Fibroblast of the conjunctiva (primary cell): ENCODE results near the gene TFF1.

ENCODE experiments used
- DNase-seq: peaks from one replicate; pipeline ENCODE4 v3.0.0-alpha.2; 2010; ENCODE audit warnings: low read depth

TFF1 gene

GRCh38 chr21:42382915-42383314, 16.6 kb upstream of the TFF1 start:
- no peak for DNase-seq

- DNase-seq, result peak; percentile 4
Observed at GRCh38 chr21:42381347-42381984, 15.1 kb upstream of the TFF1 start.

DNA sequence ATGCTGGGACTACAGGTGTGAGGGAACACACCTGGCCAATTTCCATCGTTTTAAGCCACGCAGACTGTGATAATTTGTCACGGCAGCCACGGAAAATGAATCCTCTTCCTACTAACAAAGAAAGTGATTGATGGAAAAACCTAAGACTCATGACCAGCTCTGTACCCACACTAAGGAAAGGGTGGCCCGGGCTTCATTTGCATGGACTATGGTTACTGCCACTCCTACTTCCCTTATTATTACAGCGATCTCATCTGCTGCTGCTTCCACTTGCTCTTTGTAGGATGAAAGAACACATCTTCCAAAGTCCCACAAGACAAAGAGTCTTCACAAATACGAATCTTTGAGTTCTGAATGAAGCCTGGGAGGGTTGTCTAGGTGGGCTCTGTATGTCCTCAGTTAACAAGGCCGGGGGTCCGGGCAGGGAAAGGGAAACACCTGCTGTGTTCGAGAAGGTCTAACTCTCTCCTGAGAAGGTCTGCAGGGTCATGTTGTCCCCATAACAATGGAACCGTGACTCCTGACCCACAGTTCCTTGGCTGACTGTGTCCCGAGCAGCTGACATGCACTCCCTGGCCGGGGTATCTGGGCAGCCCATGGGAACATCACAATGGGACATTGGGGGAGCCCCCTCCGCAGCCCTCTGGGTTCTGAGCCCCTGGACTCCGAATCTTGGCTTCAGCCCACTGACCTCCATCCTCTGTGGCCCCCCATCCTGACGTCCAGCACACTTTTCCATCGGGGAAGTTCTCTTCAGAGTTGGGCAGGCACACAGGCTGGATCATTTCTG, 13.3 kb upstream of the TFF1 start:
- no peak for DNase-seq

DNA sequence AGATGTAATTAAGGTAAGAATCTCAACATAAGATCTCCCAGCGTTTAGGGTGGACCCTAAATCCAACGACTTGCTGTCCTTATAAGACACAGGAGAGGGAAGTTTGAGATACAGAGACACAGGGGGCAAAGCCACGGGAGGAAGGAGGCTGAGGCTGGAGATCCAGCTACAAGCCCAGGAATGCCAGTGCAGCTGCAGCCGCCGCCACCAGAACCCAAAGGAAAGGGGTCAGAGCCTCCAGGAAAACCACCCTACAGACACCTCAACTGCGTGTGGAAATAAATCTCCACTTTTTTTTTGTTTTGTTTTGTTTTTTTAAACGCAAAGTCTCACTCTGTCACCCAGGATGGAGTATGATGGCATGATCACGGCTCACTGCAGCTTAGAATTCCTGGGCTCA, 12.1 kb upstream of the TFF1 start:
- DNase-seq, result no peak

- DNase-seq, result no peak
Observed at GRCh38 chr21:42377951-42378340, 11.6 kb upstream of the TFF1 start.

GRCh38 chr21:42377211-42377950, 11.0 kb upstream of the TFF1 start:
- no peak for DNase-seq

- DNase-seq, result no peak
Observed at GRCh38 chr21:42376338-42376982, 10.1 kb upstream of the TFF1 start.

DNA sequence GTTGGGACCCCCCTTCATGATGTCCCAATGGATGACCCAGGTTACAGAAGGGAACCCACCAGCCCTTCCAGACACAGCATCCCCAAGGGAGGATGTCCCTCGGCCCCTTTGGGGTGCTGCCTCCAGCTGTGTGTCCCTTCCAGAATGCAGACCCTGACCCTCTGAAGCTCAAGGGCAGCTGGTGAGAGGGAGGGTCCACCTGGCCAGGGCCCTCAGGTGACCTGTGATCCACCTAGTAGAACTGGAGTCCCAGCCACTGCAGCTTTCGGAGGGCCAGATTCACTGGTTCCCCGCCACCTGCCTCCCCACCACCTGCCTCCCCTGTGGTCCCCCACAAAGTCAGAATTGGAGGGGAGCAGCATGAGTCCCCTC, 9.6 kb upstream of the TFF1 start:
- no peak for DNase-seq

- no peak for DNase-seq
Observed at GRCh38 chr21:42375506-42375905, 9.2 kb upstream of the TFF1 start.

DNA sequence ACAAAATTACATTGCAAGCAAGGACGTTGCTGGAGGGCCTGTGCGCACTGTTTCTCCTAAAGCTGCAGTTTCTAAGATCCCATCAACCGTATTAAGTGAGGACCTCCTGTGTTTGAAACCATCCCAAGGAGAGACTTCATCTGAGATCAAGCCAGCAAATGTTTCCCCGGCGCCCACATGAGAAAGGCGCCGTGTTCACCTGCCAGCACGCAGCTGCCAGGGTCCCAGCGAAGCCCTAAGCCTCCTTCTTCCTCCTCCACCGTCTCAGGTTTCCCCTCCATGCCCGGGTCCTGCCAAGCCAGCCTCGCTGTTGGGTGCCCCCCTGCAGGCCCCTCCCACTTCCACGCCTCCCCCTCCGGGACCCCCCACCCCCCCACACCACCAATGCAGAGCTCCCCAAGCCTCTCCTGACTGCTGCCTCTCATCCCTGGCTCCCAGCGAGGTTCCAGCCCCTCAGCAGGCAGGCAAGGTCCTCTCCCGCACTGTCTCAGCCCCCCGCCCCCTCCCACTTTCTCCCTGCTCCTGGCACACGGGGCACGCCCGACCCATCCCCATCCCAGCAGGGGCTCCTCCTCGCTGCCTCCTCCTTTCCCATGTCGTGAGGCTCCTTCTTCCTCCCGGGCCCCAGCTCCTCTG, 8.6 kb upstream of the TFF1 start:
- no peak for DNase-seq

DNA sequence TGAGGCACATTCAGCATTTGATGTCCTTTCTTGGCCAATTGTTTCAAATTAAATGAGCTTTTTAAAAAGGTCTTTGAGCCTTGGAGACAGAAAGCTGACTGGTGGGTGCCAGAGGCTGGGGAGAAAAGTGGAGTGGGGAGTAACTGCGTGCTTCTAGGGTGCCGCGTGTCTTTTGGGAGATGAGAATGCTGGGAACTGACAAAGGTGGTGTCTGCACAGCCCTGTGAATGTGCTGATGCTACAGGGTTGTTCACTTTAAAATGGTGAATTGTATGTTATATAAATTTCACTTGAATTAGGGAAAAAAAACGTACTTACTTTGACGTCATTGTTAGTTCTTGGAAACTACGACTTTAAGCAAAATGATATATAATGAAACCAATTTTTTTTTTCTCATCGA, 8.1 kb upstream of the TFF1 start:
- no peak for DNase-seq

DNA sequence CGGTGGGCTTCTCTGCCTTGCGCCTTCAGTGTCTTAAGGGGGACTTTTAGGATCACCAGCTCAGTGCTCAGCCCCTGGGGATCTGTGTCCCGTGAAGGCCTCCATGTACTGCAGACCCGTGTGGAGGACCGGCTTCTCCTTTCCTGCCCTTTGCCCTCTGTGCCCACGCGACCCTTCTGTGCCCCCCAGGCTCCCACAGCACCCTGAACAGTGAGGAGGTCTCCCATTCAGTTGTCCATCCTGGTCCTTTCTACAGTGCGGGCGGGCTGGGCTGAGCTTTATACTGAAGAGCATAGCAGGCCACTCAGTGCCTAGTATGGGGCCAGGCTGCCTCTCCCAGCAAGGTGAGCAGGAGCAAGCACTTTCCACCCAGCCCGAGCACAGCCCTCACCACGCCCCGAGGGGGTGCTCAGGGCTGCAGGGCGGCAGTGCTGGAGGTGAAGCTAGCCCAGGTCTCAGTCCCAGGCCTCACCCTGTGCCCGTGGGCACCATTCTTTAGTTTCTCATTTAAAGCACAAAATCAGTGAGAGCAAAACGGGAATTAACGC, 7.6 kb upstream of the TFF1 start:
- DNase-seq, result no peak

DNA sequence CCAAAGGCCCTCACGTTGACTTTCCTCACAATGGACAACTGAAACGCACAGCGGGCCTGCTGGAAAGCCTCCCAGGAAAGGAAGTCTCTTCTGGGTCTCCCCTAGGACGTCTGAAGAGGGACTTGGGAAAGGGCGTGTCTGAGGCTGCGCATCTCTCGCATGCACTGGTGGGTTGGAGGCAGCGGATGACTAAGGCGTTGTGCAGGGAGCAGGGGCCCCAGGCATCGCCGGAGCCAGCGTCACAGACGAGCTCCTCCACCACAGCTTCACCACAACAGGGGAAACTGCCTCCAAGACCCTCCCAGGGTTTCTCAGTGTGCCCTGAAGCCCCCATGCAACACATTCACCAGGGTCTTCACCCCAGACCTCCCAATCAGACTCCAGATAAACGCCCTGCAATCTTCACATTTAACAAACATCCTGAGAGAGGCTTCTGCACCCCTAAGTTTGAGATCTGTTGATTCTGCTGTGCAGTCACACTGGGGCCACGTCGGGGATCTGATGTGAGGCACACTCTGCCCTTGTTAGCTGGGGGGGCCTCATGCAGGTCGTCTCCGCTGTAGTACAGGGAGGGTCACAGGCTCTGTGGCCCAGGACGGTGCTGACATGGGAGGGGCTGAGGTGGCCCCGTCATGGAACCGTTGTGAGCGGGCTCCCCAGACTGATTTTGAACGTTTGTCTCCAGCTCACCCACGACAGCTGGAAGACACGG, 7.0 kb upstream of the TFF1 start:
- DNase-seq, result no peak

DNA sequence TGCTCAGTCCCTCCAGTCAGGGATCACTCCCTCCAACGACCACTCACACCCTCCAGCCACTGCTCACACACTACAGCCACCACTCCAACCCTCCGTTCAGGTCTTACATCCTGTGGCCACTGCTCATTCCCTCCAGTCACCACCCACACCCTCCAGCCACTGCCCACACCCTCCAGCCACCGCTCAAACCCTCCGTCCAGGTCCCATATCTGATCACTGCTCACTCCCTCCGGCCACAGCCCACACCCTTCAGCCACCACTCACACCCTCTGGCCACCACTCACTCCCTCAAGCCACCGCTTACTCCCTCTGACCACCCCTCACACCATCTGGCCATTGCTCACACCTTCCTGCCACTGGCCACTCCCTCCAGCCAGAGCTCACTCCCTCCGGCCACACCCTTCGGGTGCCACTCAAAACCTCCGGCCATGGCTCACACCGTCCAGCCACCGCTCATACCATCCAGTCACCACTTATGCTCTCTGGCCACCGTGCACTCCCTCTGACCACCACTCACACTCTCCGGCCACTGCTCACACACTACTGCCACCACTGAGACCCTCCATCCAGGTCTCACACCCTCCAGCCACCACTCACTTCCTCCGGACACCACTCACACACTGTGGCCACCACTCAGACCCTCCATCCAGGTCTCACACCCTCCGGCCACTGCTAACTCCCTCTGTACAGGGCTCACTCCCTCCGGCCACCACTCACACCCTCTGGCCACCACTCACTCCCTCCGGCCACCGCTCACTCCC, 4.7 kb upstream of the TFF1 start:
- no peak for DNase-seq

- DNase-seq, result no peak
Observed at GRCh38 chr21:42369821-42370220, 3.5 kb upstream of the TFF1 start.

DNA sequence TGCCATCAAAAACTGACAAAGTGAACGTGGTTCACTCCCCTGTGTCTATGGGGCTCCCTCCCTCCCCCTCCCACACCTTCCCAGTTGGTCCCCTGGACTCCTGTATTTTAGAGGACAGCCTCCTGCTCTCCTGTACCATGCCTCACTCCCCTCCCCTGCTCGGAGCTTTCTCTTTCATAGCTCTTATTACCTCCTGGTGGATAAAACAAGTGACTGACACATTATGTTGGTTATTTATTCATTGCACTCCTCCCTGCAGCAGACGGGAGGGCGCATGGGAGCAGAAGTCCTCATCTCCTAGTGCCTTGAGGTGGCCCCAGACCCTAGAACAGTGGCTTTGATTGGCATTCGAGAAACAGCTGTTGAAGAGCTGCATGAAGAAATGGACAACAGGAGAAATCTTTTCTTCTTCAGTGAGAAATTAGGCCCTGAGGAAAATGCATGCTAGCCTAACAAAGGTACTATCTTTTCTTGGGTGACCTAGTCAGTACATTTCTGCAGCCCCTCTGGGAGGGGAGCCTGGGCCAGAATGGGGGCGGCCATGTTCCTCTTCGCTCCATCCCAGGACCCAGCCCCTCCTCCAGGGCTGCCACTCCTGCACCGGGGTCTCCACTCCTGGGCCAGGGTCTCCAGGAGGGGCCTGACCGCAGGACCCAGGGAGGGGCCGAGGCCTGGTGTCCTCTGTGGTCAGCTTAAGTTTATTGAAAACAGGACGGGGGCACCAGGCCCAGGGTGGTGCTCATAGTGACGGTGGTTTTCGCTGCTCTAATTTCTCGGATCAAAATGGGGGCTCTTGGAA, 1.2 kb upstream of the TFF1 start:
- no peak for DNase-seq

DNA sequence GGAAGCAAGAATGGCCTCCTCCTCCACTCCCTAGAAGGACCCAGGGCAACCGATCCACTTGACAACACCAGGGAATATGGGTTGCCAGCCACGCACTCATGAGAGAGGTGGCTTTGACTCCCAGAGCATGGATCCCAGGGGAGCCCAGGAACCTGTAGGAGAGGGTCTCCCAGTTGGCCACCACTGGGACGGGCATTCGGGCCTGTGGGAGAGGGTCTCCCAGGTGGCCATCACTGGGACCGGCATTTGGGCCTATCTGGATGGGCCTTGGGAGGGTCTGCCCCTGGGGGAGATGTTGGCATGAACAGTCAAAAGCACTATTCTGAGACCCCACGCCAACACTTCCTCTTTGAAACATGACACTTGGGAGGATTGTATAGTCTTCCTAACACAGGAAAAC, 565 bp downstream of the TFF1 start:
- no peak for DNase-seq

- no peak for DNase-seq
Observed at GRCh38 chr21:42364304-42364865, 1.9 kb downstream of the TFF1 start.

DNA sequence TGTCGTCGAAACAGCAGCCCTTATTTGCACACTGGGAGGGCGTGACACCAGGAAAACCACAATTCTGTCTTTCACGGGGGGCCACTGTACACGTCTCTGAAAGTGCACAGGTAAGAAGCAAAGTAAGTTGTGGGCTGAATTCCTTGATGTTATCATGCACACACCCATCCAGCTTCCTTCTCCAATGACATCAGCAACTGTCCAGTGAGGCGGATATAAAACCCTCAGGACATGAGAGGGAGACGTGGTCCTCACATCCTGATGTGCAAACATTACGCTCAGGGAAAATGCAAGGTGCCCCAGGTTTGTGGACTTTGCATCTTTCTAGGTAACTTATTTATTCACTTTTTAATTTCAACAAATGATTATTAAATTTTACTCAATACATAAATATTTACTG, 3.0 kb downstream of the TFF1 start:
- no peak for DNase-seq
